Endothelial cell of umbilical vein (primary cell): ENCODE measurements around the gene DUSP3.

Experiments used
- EZH2 ChIP-seq: IDR thresholded peaks from 2 replicates; pipeline ENCODE4 v1.6.1; 2012; ENCODE audit warnings: borderline replicate concordance, low read depth, mild to moderate bottlenecking, moderate library complexity, low read length, inconsistent platforms; ENCODE audit not compliant: severe bottlenecking
- FOS ChIP-seq: IDR thresholded peaks from 2 replicates; pipeline ENCODE4 v1.6.1; 2011; ENCODE audit warnings: mild to moderate bottlenecking, low read length, moderate library complexity, borderline replicate concordance; ENCODE audit not compliant: insufficient read depth
- GATA2 ChIP-seq: IDR thresholded peaks from 2 replicates; pipeline ENCODE4 v1.7.0; 2011; ENCODE audit warnings: low read depth, mild to moderate bottlenecking, moderate library complexity, mixed read lengths, low read length; ENCODE audit not compliant: insufficient read length, insufficient read depth
- JUN ChIP-seq: IDR thresholded peaks from 2 replicates; pipeline ENCODE4 v1.6.1; 2011; ENCODE audit warnings: borderline replicate concordance, low read depth; ENCODE audit not compliant: insufficient read length, insufficient read depth
- MAX ChIP-seq: IDR thresholded peaks from 2 replicates; pipeline ENCODE4 v1.6.1; 2011; ENCODE audit not compliant: insufficient read depth, insufficient read length
- MYC ChIP-seq: IDR thresholded peaks from one replicate; pipeline ENCODE4 v1.6.1; 2011; ENCODE audit warnings: mild to moderate bottlenecking, low read depth, low read length
- POLR2A ChIP-seq: IDR thresholded peaks from 2 replicates; pipeline ENCODE4 v1.6.1; 2012; ENCODE audit warnings: low read depth, mild to moderate bottlenecking, control low read depth, low read length
- POLR2AphosphoS5 ChIP-seq: IDR thresholded peaks from 2 replicates; pipeline ENCODE4 v1.6.1; 2012; ENCODE audit warnings: low read depth, mild to moderate bottlenecking, control low read depth, low read length, moderate library complexity; ENCODE audit not compliant: insufficient read depth
- TF ChIP-seq, protein P1 (sequence below), 2 donors: IDR thresholded peaks; 1 replicate in 1 of 2; 2 replicates in 1 of 2; pipeline ENCODE4 v1.5.1; 2011; ENCODE audit warnings: low read length in 2 of 2, mild to moderate bottlenecking in 2 of 2, moderate library complexity in 2 of 2, control low read depth in 1 of 2, inconsistent platforms in 1 of 2, low read depth in 1 of 2; ENCODE audit not compliant: insufficient read depth in 1 of 2; ENCODE audit errors: extremely low read depth in 1 of 2

DNA sequence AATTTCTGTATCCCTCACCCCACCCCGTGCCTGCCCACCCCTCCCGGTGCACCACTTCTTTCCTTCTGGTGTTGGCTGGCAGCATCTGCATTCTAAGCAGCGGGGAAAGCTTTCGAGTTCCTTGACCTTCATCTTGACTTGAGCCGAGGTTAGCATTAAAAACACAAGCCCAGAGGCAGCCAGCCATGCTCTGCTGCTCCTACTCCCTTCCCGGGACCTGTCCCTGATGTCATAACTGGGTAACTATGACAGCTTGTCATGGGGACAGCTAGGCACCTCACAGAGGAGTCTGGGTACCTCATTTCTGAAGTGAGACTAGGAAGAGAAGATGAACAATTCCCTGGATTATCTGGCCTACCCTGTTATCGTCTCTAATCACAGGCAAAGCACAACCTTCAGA, 1.4 kb upstream of the DUSP3 start, which contains the start of gene CFAP97D1:
- TF ChIP-seq MYC (no peak), EZH2 (no peak), MAX (no peak), POLR2A (no peak), FOS (no peak), JUN (no peak), POLR2AphosphoS5 (no peak), GATA2 (no peak)
- TF ChIP-seq, protein P1, sequence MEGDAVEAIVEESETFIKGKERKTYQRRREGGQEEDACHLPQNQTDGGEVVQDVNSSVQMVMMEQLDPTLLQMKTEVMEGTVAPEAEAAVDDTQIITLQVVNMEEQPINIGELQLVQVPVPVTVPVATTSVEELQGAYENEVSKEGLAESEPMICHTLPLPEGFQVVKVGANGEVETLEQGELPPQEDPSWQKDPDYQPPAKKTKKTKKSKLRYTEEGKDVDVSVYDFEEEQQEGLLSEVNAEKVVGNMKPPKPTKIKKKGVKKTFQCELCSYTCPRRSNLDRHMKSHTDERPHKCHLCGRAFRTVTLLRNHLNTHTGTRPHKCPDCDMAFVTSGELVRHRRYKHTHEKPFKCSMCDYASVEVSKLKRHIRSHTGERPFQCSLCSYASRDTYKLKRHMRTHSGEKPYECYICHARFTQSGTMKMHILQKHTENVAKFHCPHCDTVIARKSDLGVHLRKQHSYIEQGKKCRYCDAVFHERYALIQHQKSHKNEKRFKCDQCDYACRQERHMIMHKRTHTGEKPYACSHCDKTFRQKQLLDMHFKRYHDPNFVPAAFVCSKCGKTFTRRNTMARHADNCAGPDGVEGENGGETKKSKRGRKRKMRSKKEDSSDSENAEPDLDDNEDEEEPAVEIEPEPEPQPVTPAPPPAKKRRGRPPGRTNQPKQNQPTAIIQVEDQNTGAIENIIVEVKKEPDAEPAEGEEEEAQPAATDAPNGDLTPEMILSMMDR (IDR thresholded peaks at IDR 0.05; ENCODE audit: extremely low read depth in 1 of 2, insufficient read depth in 1 of 2, low read depth in 1 of 2, low read length in 2 of 2) = no peak
